Activated CD8-positive, alpha-beta T cell treated with anti-CD3 and anti-CD28 coated beads for 36 hours (primary cell): ENCODE results near the gene SIRT5. TPM values are rescaled to one million over a fixed set of nuclear protein-coding genes. Genes with fewer than 3 reads are reported as not detected.
A peak's percentile ranks its signal among the peaks of the same experiment; 100 is the strongest.

ENCODE experiments used
- ATAC-seq: fragments of 200-7000 bp; cut with Tn5 transposase; one replicate; pipeline ENCODE4 v1.10.0; 2021; ENCODE audit warnings: mild to moderate bottlenecking, moderate library complexity
- CTCF ChIA-PET: fragments of 350-600 bp; sonication (Branson Sonifier 250); formaldehyde crosslinking; loops from one replicate; lab custom pipeline; 2021; ENCODE audit warnings: antibody characterized with exemption; lab: Charles Lee
- POLR2A ChIA-PET: fragments of 350-600 bp; sonication (Branson Sonifier 250); formaldehyde crosslinking; loops from one replicate; lab custom pipeline; 2021; ENCODE audit warnings: antibody characterized with exemption; lab: Charles Lee
- DNase-seq: peaks from one replicate; pipeline ENCODE4 v3.0.0-alpha.2; 2020
- H3K27ac Mint-ChIP-seq: one replicate; pipeline ENCODE4 v1.8.0; 2021; ENCODE audit warnings: mild to moderate bottlenecking, mixed read lengths
- H3K27me3 Mint-ChIP-seq: one replicate; pipeline ENCODE4 v1.8.0; 2021; ENCODE audit warnings: mixed read lengths
- H3K36me3 Mint-ChIP-seq: one replicate; pipeline ENCODE4 v1.8.0; 2021; ENCODE audit warnings: low read depth, mixed read lengths
- H3K4me1 Mint-ChIP-seq: one replicate; pipeline ENCODE4 v1.8.0; 2021; ENCODE audit warnings: low read depth, mixed read lengths
- H3K4me3 Mint-ChIP-seq: one replicate; pipeline ENCODE4 v1.8.0; 2021; ENCODE audit warnings: mild to moderate bottlenecking, moderate library complexity, mixed read lengths
- H3K9me3 Mint-ChIP-seq: one replicate; pipeline ENCODE4 v1.8.0; 2021; ENCODE audit warnings: mixed read lengths
- CTCF ChIP-seq: fragments of 200-600 bp; IDR thresholded peaks from one replicate; pipeline ENCODE4 v1.8.0; 2022; ENCODE audit warnings: antibody characterized with exemption, mild to moderate bottlenecking
- intact Hi-C: fragments of 100-400 bp; cut with micrococcal nuclease; formaldehyde crosslinking; loops from one replicate; pipeline ENCODE4 v1.10.0; 2022
- total RNA-seq, 2 experiments: library from RNA; stranded (reverse); gene quantifications; one replicate each; pipeline ENCODE4 v1.2.3, GENCODE V29; 2021

Gene SIRT5
- total RNA-seq, 2 experiments from 2014 or later: 9.4 to 13.5 TPM

DNA sequence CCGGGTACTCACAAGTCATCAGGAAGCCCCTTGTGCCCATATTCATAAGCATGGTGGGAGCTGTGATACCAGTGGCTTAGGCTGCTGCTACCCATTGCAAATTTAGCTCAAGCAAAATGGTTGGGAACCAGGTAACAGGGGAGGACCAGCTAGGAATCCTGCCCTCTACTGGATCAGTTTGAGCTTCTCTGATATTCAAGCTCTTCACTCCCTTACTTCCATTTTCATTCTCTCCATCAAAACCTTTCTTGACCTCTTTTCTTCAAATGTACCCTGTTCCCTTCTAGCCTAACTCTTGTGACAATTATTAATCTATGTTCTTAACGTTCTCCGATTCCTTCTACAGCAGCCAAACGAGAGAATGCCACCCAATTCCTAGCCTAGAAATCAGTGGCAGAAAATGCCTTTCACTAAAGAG lies 50.5 kb downstream of the SIRT5 start:
- ChIA-PET POLR2A (interaction anchor here (1.3 kb wide), 1 partner anchor 85 kb away, joined by 3 read pairs; no protein-coding TSS in a partner anchor), CTCF (interaction anchor here (0.6 to 2.1 kb wide), 23 partner anchors 9 to 442 kb away, joined by 3 to 27 read pairs (median 4); partner anchors contain the start of gene NOL7)
- Mint-ChIP-seq H3K27me3 (no peaks in the 10 kb centered on the region), H3K4me1 (peaks cover 23% of the 10 kb centered on the region), H3K36me3 (peaks cover 63% of the 10 kb centered on the region), H3K27ac (peak overlapping the region; percentile 77), H3K4me3 (no peak overlapping the region), H3K9me3 (no peaks in the 10 kb centered on the region)
- DNase-seq (peak; percentile 37), ATAC-seq (peak; percentile 85)
- intact Hi-C loops: loop anchor here (5.0 kb wide), 1 partner anchor 77 kb away; no protein-coding TSS in a partner anchor
- peak; percentile 46 for TF ChIP-seq CTCF

DNA sequence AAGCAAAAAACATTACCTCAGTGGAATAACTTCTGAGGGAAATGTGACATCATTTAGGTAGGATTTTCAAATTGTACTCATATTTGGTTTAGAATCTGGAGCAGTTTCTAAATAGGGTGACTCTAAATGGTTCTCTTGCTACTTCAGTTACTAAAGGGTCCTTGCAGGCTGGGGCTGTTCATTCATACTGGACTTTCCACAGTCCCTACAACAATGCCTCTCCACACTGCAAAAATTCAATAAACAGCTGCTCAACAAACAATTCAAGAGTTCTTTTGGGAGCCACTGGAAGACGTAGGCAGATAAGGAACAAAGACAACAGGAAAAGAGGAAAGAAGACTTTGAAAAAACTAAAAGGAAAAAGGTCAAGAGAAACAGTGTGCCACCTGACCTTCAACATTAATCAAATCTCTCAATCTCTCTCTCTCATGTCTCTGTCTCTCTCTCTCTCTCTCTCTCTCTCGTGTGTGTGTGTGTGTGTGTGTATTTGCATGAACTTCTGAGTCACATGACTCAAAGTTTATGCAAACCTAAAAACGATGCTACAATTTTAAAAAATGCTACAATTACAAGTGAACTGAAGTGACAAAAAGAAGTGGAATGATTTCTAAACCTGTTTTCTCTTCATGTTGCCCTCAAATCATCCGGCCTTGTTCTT lies 55.2 kb downstream of the SIRT5 start:
- Mint-ChIP-seq H3K27ac (peak overlapping the region; percentile 91), H3K4me3 (no peak overlapping the region), H3K27me3 (no peaks in the 10 kb centered on the region), H3K9me3 (no peaks in the 10 kb centered on the region), H3K36me3 (peaks cover 63% of the 10 kb centered on the region), H3K4me1 (peaks cover 42% of the 10 kb centered on the region)
- CTCF ChIA-PET: interaction anchor here (1.7 to 2.4 kb wide), 3 partner anchors 14 to 80 kb away, joined by 4 to 7 read pairs (median 6); partner anchors contain the start of genes NOL7 and SIRT5
- intact Hi-C loops: no loop called here
- ATAC-seq (no peak), DNase-seq (no peak)
- POLR2A ChIA-PET: interaction anchor here (0.7 to 1.6 kb wide), 3 partner anchors 9 to 14 kb away, joined by 4 to 5 read pairs (median 4); no protein-coding TSS in a partner anchor
- TF ChIP-seq CTCF: no peak

GRCh38 chr6:13630499-13630898 lies 56.1 kb downstream of the SIRT5 start:
- no peaks in the 10 kb centered on the region for H3K27me3 Mint-ChIP-seq
- peak overlapping the region; percentile 91 for H3K27ac Mint-ChIP-seq
- H3K4me1 Mint-ChIP-seq: peaks cover 39% of the 10 kb centered on the region
- ChIA-PET POLR2A (interaction anchor here (1.1 to 1.6 kb wide), 3 partner anchors 9 to 15 kb away, joined by 3 to 5 read pairs (median 4); no protein-coding TSS in a partner anchor), CTCF (interaction anchor here (1.2 to 2.4 kb wide), 2 partner anchors 56 to 79 kb away, joined by 3 to 7 read pairs; partner anchors contain the start of gene SIRT5)
- no peaks in the 10 kb centered on the region for H3K9me3 Mint-ChIP-seq
- intact Hi-C loops: no loop called here
- no peak overlapping the region for H3K4me3 Mint-ChIP-seq
- DNase-seq: no peak
- peak; percentile 73 for ATAC-seq
- no peak for TF ChIP-seq CTCF
- peaks cover 64% of the 10 kb centered on the region for H3K36me3 Mint-ChIP-seq

GRCh38 chr6:13633343-13633742 lies 58.9 kb downstream of the SIRT5 start:
- ATAC-seq (no peak), DNase-seq (no peak)
- no peak for TF ChIP-seq CTCF
- Mint-ChIP-seq H3K36me3 (peaks cover 59% of the 10 kb centered on the region), H3K4me1 (peaks cover 56% of the 10 kb centered on the region), H3K9me3 (no peaks in the 10 kb centered on the region), H3K27me3 (no peaks in the 10 kb centered on the region), H3K4me3 (no peak overlapping the region), H3K27ac (no peak overlapping the region)
- intact Hi-C loops: no loop called here
- ChIA-PET CTCF (interaction anchor here (1.1 to 4.4 kb wide), 5 partner anchors 9 to 77 kb away, joined by 3 to 27 read pairs (median 6); partner anchors contain the start of gene NOL7), POLR2A (no interaction called here)
